Sciatic nerve (tissue), 2 donors: ENCODE data around the gene ATP6AP1. TPM values are rescaled to one million over a fixed set of nuclear protein-coding genes. Genes with fewer than 3 reads are reported as not detected.

Experiments used
- ATAC-seq: fragments of 200-7000 bp; cut with Tn5 transposase; one replicate; pipeline ENCODE4 v1.9.1; 2020; ENCODE audit warnings: mild to moderate bottlenecking, moderate library complexity
- DNase-seq: peaks from one replicate; pipeline ENCODE4 v3.0.0-alpha.2; 2020; ENCODE audit warnings: low spot score
- intact Hi-C: fragments of 100-400 bp; cut with DNase I; formaldehyde crosslinking; loops from one replicate; pipeline ENCODE4 v1.14.2; 2022
- total RNA-seq: library from RNA; stranded (reverse); fragmentation: NEBNext Ultra II Directional; extraction: Animal tissue kit (Norgen Biotek cat#: 25700); gene quantifications from one replicate; pipeline ENCODE4 v1.2.1, GENCODE V29; 2021
- donor health status: DM: no; HTN: no; CAD: no.
- donor health status: DM: no; HTN: no; CAD: no.

Gene ATP6AP1
- total RNA-seq, 1 donor from 2014 or later: 59.1 TPM

DNA sequence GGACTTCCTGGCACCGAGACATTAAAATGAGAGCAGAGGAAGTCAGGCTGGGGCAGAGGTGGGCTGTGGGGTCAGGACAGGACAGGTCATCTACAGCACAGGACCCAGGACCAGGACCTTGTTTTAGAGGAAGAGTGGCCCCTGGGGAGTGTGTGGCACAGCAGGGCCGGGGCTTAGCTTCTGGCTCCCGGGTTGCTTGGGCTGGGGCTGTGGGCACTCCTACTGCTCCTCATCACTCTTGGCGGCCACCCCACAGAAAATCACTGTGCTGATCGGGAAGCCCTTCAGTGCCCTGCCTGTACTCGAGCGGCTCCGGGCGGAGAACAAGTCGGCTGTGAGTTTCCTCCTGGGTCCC, 8.1 kb upstream of the ATP6AP1 start:
- ATAC-seq: peak; percentile 10
- intact Hi-C loops: no loop called here
- no peak for DNase-seq

DNA sequence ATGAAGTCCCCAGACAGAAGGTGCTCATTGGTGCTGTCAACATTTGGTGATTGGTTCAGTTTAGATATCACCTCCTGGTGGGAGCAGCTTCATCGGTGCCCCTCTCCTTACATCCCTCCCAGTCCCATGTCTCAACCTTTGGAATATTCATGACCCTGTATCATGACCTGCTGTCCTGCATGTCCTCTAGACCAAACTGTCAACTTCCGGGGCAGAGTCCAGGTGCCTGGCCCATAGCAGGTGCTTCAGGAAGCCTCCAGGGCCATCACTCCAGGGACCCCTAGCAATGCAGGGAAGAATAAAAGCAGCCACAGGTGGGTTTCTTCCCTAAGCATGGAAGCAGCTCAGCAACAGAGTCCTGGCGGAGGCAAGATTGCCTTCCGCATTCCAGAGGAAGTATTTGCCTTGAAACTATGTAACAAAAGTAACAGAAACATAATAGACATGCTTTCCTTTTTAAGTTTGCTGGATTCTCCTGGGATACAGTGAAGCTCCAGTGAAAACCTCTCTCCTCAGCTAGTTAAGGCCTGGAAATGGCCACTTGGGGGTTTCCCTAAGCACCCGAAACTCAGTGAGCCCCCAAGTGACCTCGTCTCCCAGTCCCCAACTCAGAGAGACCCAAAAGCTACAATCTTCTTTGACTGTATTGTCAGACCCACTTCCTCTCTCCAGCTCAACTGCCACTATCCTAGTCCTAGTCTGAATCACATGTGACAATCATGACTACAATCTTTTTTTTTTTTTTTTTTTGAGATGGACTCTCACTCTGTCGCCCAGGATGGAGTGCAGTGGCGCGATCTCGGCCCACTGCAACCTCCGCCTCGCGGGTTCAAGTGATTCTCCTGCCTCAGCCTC, 1.3 kb upstream of the ATP6AP1 start:
- no peak for ATAC-seq
- intact Hi-C loops: no loop called here
- DNase-seq: no peak

- no peak for ATAC-seq
- intact Hi-C loops: no loop called here
- no peak for DNase-seq
Measured at GRCh38 chrX:154429711-154430110, 1.2 kb downstream of the ATP6AP1 start.

DNA sequence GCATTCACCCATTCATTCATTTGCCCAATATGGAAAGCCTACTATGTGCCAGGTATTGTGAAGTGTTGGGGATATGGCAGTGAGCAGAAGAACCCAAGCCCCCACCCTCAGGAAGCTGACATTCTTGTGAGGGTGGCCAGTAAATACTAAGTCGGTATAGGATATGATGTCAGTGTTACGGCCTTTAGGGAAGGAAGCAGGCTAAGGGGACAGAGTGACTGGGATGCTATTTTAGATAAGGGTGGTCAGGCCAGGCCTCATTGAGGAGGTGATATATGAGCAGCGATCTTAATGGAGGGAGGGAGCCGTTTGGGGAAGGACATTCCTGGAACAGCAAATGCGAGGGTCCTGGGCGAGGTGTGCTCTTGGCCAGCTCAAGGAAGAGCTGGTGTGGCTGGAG, 2.0 kb downstream of the ATP6AP1 start:
- ATAC-seq (no peak), DNase-seq (no peak)
- intact Hi-C loops: no loop called here

DNA sequence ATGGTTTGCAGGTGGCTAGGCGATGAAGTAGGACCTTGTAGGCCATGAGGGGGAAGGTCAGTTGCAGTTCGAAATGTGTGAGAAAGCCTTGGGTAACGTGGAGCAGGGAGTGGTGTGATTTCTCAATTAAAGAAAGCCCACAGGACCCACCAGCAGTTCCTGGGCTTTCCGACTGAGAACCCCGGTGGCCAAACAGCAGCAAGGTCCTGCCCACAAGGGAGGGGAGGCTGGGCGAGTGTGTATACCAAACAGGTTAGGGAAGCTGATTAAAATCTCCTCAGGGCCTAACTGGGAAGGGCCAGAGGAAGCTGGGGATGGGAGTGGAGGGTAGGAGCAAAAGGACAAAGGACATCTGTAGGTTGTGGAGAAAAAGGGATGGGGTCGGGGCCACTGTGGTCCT, 2.4 kb downstream of the ATP6AP1 start:
- no peak for DNase-seq
- intact Hi-C loops: no loop called here
- no peak for ATAC-seq

- intact Hi-C loops: no loop called here
- no peak for ATAC-seq
- no peak for DNase-seq
Measured at GRCh38 chrX:154431341-154431740, 2.9 kb downstream of the ATP6AP1 start.

GRCh38 chrX:154432210-154432609, 3.7 kb downstream of the ATP6AP1 start:
- ATAC-seq (no peak), DNase-seq (no peak)
- intact Hi-C loops: no loop called here

GRCh38 chrX:154433605-154434004, 5.1 kb downstream of the ATP6AP1 start:
- ATAC-seq: no peak
- no peak for DNase-seq
- intact Hi-C loops: no loop called here

GRCh38 chrX:154434394-154435168, 6.1 kb downstream of the ATP6AP1 start:
- no peak for ATAC-seq
- DNase-seq: no peak
- intact Hi-C loops: no loop called here

- ATAC-seq (no peak), DNase-seq (no peak)
- intact Hi-C loops: no loop called here
Measured at GRCh38 chrX:154435171-154435733, 6.8 kb downstream of the ATP6AP1 start.

GRCh38 chrX:154436374-154436982, 8.0 kb downstream of the ATP6AP1 start:
- intact Hi-C loops: no loop called here
- ATAC-seq: peak; percentile 35
- DNase-seq: no peak

DNA sequence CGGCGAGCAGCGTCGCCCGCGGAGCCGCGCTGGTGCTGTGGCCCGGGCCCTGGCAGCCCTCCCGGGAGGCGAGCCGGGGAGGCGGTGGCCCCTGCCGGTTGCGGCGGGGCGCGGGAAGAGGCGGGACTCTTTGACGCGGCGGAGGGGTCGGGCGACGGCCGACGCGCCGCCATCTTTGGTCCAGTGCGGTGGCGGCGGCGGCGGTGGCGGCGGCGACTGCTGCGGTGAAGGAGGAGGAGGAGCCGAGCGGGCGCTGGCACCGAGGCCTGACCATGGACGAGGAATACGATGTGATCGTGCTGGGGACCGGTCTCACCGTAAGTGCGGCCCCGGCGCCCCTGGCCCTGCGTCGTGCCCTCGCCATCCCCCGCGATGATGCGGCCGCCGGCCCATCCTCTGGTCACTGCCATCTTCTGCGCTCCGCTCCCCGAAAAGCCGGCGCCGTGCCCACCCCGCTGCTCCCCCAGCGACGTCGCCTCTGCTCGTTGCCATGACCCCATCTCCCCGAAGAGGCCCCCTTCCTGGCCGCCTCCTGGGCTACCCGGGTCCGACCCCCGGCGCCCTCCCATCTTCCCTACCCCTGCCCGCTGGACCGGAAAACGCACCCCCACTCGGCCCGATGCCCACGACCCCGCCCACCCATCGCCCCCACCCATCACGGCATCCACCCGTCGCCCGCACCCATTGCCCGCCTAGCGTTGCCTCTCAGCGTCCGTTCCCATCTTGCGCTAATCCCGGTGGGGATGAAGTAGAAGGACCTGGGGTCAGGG, 8.7 kb downstream of the ATP6AP1 start, which contains the start of gene GDI1:
TSS of gene GDI1 (plus strand) at position 172 of the 770 bp plus-strand sequence. CDS start at position 273, 101 bp downstream.
- DNase-seq (no peak), ATAC-seq (peak; percentile 38)
- intact Hi-C loops: no loop called here

GRCh38 chrX:154437971-154438893, 9.8 kb downstream of the ATP6AP1 start:
- DNase-seq: no peak
- intact Hi-C loops: no loop called here
- ATAC-seq: no peak

GRCh38 chrX:154439841-154440240, 11.4 kb downstream of the ATP6AP1 start:
- intact Hi-C loops: no loop called here

DNA sequence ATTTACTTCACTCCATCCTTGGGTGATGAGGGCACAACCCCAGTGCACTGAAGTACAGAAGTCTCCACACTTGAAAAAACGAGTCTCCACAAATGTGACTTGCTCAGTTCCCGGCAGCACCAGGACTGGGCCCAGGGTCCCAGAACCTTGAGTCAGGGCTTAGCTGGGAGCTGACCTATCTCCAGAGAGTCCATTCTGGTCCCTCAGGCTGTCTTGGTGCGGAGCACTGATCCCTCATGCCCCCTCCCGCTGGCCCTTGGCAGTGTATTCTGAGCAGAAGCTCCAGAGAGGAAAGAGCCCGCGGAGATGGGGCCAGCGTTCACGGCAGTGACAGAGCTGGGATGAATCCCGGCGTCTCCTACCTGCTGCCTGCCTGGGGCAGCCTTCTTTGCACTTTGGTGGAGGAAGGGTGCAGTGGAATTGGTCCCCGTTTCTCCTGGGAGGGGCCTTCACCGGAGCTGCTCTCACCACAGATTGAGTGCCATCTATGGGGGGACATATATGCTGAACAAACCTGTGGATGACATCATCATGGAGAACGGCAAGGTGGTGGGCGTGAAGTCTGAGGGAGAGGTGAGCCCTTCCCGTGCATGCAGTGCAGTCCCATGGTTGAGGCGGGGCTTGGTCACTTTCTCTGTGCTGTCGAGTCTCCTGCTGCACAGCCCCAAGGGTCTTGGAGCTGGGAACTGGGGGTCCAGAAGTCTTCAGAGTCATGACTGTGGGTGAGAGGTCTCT, 12.3 kb downstream of the ATP6AP1 start:
- intact Hi-C loops: no loop called here
- DNase-seq (no peak), ATAC-seq (no peak)

More at GRCh38 chrX:154439841-154440240, 11.4 kb downstream of the ATP6AP1 start:
- DNase-seq (no peak), ATAC-seq (no peak)

DNA sequence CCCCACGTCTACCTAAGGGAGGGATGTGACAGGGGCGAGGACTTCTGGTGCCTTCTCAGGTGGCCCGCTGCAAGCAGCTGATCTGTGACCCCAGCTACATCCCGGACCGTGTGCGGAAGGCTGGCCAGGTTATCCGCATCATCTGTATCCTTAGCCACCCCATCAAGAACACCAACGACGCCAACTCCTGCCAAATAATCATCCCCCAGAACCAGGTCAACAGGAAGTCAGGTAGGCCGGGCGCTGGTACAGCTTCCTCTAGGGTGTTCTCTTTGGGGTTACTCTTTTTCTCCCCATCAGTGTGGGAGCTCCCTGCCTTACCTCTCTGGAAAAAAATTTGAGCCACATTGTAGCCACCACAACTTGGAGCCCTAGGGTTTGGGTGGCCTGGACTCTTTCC, 13.1 kb downstream of the ATP6AP1 start:
- intact Hi-C loops: no loop called here
- DNase-seq: no peak
- no peak for ATAC-seq
